ENCODE results near the gene PEX19. TPM values are rescaled to one million over a fixed set of nuclear protein-coding genes. Genes with fewer than 3 reads are reported as not detected.
A peak's percentile ranks its signal among the peaks of the same experiment; 100 is the strongest.

The PEX19 gene
- total and polyA plus RNA-seq, 7 donors: 25.6 to 57.4 (median 49.0) TPM

DNA sequence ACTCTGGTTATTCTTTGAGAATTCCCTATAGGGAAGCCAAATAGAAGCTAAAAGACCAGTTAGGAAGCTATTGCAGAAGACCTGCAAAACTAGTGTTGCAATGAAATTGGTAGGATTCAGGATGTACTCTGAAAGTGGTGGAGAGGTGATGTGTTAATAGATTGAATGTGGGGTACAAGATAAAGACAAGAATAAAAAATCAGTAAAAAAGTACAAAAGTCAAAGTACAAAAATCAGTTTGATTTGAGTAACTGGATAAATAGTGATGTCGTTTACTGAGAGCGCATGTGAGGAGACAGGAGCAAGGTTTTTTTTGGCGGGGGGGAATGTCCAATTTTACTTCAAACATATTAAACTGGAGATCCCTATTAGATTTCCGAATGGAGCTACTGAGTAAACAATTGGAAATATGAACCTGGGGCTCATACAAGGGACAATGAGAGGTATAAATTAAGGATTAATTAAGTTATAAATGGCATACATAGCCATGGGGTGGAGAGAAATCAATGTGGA, 20.1 kb downstream of the PEX19 start:
- Histone ChIP-seq H3K27ac (no peak overlapping the region), H3K36me3 (no peaks in the 10 kb centered on the region), H3K9me3 (no peaks in the 10 kb centered on the region), H3K4me1 (peaks cover 0 to 22% (median 18%) of the 10 kb centered on the region in 4 donors), H3K4me3 (no peak overlapping the region), H3K27me3 (no peaks in the 10 kb centered on the region)
- intact Hi-C loops (cut with DNase I): loop anchor here (5.0 kb wide), 1 partner anchor 483 kb away; the partner anchor contains the start of gene DUSP23
- DNase-seq: no peak
- 89 to 90% methylated on average over 4 of the region's 4 CpGs for WGBS, 2 donors
- TF ChIP-seq, protein P1, sequence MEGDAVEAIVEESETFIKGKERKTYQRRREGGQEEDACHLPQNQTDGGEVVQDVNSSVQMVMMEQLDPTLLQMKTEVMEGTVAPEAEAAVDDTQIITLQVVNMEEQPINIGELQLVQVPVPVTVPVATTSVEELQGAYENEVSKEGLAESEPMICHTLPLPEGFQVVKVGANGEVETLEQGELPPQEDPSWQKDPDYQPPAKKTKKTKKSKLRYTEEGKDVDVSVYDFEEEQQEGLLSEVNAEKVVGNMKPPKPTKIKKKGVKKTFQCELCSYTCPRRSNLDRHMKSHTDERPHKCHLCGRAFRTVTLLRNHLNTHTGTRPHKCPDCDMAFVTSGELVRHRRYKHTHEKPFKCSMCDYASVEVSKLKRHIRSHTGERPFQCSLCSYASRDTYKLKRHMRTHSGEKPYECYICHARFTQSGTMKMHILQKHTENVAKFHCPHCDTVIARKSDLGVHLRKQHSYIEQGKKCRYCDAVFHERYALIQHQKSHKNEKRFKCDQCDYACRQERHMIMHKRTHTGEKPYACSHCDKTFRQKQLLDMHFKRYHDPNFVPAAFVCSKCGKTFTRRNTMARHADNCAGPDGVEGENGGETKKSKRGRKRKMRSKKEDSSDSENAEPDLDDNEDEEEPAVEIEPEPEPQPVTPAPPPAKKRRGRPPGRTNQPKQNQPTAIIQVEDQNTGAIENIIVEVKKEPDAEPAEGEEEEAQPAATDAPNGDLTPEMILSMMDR (IDR thresholded peaks at IDR 0.05): no peak
- TF ChIP-seq EP300 (IDR thresholded peaks at IDR 0.05) (no peak), POLR2A (IDR thresholded peaks at IDR 0.05) (no peak), POLR2AphosphoS5 (IDR thresholded peaks at IDR 0.05) (no peak)

DNA sequence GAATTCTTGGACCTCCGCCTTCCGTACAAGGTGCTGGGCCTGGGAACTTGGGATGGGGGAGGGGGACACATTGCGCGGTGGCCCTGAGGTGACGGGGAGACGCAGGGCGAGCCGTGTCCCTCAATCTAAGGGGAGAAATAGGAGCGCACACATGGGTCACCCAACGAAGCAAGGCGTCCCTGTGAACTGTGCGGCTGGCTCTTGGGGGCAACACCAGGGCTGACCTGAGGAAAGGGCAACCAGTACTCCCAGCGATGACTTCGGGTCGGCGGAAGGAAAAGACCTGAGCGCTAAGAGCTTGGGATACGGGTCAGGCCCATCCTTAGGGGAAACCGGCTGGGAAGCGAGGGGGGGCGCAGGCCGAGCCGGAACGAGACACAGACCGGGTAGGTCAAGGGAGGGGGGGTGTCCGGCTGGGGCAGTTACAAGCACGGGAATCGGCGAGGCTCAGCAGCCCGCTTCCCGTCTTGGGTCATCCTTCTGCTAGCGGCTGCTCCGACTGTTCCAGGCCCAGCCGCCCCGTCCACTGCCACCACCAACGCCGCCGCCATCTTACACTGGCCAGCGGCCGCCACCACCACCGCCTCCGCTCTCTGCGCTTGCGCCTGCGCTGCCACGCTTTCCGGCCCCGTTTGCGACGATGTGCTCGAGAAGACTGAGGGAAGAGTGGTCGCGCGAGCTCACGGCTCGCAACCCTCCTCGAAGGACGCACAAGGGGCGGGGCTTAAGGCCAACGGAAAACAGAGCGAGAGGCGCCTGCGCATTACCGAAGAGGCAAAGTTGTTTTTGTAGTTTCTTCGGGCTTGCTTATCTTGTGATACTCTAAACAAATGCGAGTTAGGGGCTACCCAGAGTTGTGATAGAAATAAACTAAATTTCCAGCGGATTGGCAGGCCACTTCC, 22.8 kb downstream of the PEX19 start, which contains the start of gene DCAF8:
Gene DCAF8, minus strand, starts transcription at position 657 of the 902 bp plus-strand sequence. CDS start 18,541 bp downstream, outside the sequence.
- H3K27me3 ChIP-seq: no peaks in the 10 kb centered on the region
- intact Hi-C loops (cut with DNase I): no loop called here
- TF ChIP-seq POLR2A (IDR thresholded peaks at IDR 0.05): peak; percentile 92 to 94
- TF ChIP-seq EP300 (IDR thresholded peaks at IDR 0.05): no peak
- peak; percentile 97 to 99 (median 98) for TF ChIP-seq POLR2AphosphoS5 (IDR thresholded peaks at IDR 0.05)
- no peaks in the 10 kb centered on the region for H3K9me3 ChIP-seq
- no peaks in the 10 kb centered on the region for H3K36me3 ChIP-seq
- WGBS, 2 donors: 0% methylated on average over 67 of the region's 67 CpGs
- peak within 1 kb of the TSS; percentile 97 to 98 (median 98) for H3K27ac ChIP-seq
- DNase-seq: peak; percentile 99
- H3K4me3 ChIP-seq: peak within 1 kb of the TSS; percentile 81 to 96 (median 90)
- H3K4me1 ChIP-seq: peaks cover 0 to 47% (median 41%) of the 10 kb centered on the region in 4 donors

DNA sequence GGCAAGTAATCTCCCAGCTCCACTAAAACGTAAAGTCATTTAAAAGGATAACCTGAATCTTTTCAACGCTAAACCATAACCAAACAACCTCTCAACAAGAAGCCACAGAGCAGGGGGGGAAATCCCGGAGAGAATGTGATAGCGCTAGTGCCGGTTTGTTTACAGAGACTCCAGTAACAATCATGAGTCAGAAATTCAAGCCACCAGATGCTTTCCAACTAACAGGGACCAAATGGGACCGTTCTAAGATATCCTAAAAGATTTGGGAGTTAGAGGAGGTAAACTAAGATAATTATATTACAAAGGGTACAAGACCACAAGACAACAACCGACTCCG, 23.4 kb downstream of the PEX19 start:
- H3K9me3 ChIP-seq: no peaks in the 10 kb centered on the region
- H3K27me3 ChIP-seq: no peaks in the 10 kb centered on the region
- peak overlapping the region; percentile 81 to 96 (median 90) for H3K4me3 ChIP-seq
- intact Hi-C loops (cut with DNase I): no loop called here
- peaks cover 0 to 53% (median 47%) of the 10 kb centered on the region in 4 donors for H3K4me1 ChIP-seq
- peak overlapping the region; percentile 97 to 98 (median 98) for H3K27ac ChIP-seq
- TF ChIP-seq, protein P1 (IDR thresholded peaks at IDR 0.05): no peak
- TF ChIP-seq EP300 (IDR thresholded peaks at IDR 0.05): peak in 1 of 4 donors; percentile 42
- TF ChIP-seq POLR2AphosphoS5 (IDR thresholded peaks at IDR 0.05): peak in 3 of 4 donors; percentile 2 to 40 (median 5)
- DNase-seq: no peak
- no peaks in the 10 kb centered on the region for H3K36me3 ChIP-seq
- 0 to 1% methylated on average over 8 of the region's 8 CpGs for WGBS, 2 donors

DNA sequence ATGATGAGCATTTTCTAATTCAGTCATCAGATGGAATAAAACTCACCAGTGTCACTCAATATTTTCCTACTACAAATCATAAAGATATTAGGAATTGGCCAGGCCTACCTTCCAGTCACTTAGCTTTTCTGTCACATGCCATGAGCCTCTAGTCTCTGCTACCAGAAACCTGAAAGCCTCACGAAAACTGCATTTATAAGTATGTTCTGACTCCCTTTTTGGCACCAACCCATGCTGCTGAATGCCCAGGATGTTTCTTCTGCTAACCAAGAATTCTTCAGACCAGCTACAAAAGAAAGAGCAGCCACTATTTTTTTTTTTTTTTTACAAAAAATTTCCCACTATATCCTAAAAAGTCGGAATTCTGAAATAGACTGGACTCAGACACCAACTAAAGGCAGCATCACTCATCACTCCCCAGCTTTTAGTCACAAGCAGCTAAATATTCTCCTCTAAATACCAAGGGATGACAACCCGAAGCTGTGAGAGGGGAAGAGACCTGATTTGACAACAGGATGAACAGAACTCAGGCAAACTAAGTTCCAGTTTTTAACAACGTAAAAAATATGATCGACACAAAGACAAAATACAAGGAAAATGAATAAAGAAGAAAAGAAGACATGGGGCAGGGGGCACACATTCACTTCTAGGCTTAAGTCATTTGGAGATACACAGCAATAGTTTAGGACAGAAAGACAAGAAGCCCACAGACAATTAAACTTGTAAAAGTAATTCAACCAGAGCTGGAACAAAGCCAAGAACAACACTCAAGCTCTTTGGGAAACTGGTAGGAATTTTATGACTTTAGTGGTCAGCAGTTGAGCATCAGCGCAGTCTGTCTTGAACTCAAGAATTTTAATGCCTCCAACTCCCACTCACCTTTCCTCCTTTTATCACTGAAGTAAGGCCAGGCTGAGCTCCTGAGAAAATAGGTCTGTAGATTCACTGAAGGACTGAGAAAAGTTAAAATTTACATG, 24.2 kb downstream of the PEX19 start:
- WGBS, 2 donors: 45 to 49% methylated on average over 6 of the region's 6 CpGs
- H3K4me1 ChIP-seq: peaks cover 0 to 62% (median 56%) of the 10 kb centered on the region in 4 donors
- TF ChIP-seq POLR2AphosphoS5 (IDR thresholded peaks at IDR 0.05): peak in 1 of 4 donors; percentile 9
- TF ChIP-seq, protein P1 (IDR thresholded peaks at IDR 0.05): no peak

More for the DNA sequence above, 24.2 kb downstream of the PEX19 start:
- intact Hi-C loops (cut with DNase I): no loop called here
- no peaks in the 10 kb centered on the region for H3K9me3 ChIP-seq
- H3K4me3 ChIP-seq: peak overlapping the region in 3 of 4 donors; percentile 81 to 91 (median 88)
- peak overlapping the region; percentile 97 to 98 (median 98) for H3K27ac ChIP-seq
- DNase-seq: no peak
- H3K36me3 ChIP-seq: no peaks in the 10 kb centered on the region
- no peaks in the 10 kb centered on the region for H3K27me3 ChIP-seq

Data from sigmoid colon (tissue), 7 donors.